Tibial nerve (tissue), 4 donors: ENCODE measurements around the gene PRDM1. TPM values are rescaled to one million over a fixed set of nuclear protein-coding genes. Genes with fewer than 3 reads are reported as not detected.

Experiments
- DNase-seq, 2 donors: peaks; one replicate each; pipeline ENCODE4 v3.0.0-alpha.2; 2019; ENCODE audit warnings: low spot score in 2 of 2
- H3K27ac ChIP-seq, 4 donors: fragments of 200-600 bp; sonication (generic) in 3 of 4; one replicate each; pipeline ENCODE4 v1.5.1; 2017 to 2019; ENCODE audit warnings: mild to moderate bottlenecking in 1 of 4
- H3K27me3 ChIP-seq, 2 donors: fragments of 200-600 bp; sonication (generic) in 1 of 2; one replicate each; pipeline versions ENCODE4 v1.5.1 to v1.6.0; 2017 to 2019
- H3K36me3 ChIP-seq, 3 donors: fragments of 200-600 bp; sonication (generic); one replicate each; pipeline ENCODE4 v1.5.1; 2018 to 2019
- H3K4me1 ChIP-seq, 4 donors: fragments of 200-600 bp; sonication (generic) in 3 of 4; one replicate each; pipeline ENCODE4 v1.5.1; 2017 to 2019
- H3K4me3 ChIP-seq, 4 donors: fragments of 200-600 bp; sonication (generic) in 3 of 4; one replicate each; pipeline ENCODE4 v1.5.1; 2017 to 2019; ENCODE audit warnings: mild to moderate bottlenecking in 1 of 4, moderate library complexity in 1 of 4
- H3K9me3 ChIP-seq, 4 donors: fragments of 200-600 bp; sonication (generic) in 3 of 4; one replicate each; pipeline ENCODE4 v1.5.1; 2017 to 2019
- CTCF ChIP-seq, 5 experiments: fragments of 200-600 bp in 3 of 5; fragments of 450-650 bp in 2 of 5; sonication (generic) in 3 of 5; IDR thresholded peaks; one replicate each; pipeline ENCODE4 v1.5.1; 2016 to 2019; ENCODE audit warnings: antibody characterized with exemption in 5 of 5, mild to moderate bottlenecking in 3 of 5, moderate library complexity in 2 of 5
- EP300 ChIP-seq, 2 donors: sonication (generic); formaldehyde crosslinking; IDR thresholded peaks; one replicate each; pipeline ENCODE4 v1.6.1; 2017; ENCODE audit warnings: antibody characterized with exemption in 2 of 2, mild to moderate bottlenecking in 1 of 2
- POLR2A ChIP-seq, 2 donors: fragments of 450-650 bp; IDR thresholded peaks; one replicate each; pipeline ENCODE4 v1.6.1; 2017; ENCODE audit warnings: antibody characterized with exemption in 2 of 2, mild to moderate bottlenecking in 2 of 2, moderate library complexity in 2 of 2
- WGBS, 2 donors: methylation state at CpG; one replicate each; pipeline ENCODE4 v1.1.5; 2018; 5-methylcytosine and 5-hydroxymethylcytosine counted together
- total RNA-seq, 4 donors: library from RNA; depleted of rRNA; stranded (reverse); fragments of >200 nt; gene quantifications; one replicate each; pipeline ENCODE4 v1.1.0, GENCODE V29; 2016

The PRDM1 gene
- total RNA-seq, 4 donors from 2014 or later: 2.1 to 17.3 (median 5.6) TPM

GRCh38 chr6:106118835-106119431, 32.8 kb downstream of the PRDM1 start:
- DNase-seq: no peak
- Histone ChIP-seq H3K9me3 (no peaks in the 10 kb centered on the region), H3K27me3 (no peaks in the 10 kb centered on the region), H3K4me1 (no peaks in the 10 kb centered on the region), H3K4me3 (no peak overlapping the region), H3K27ac (no peak overlapping the region), H3K36me3 (no peaks in the 10 kb centered on the region)
- 86 to 88% methylated on average over 3 of the region's 3 CpGs for WGBS, 2 donors
- TF ChIP-seq EP300 (IDR thresholded peaks at IDR 0.05): no peak
- TF ChIP-seq CTCF (IDR thresholded peaks at IDR 0.05): no peak
- TF ChIP-seq POLR2A (IDR thresholded peaks at IDR 0.05): no peak

- 59 to 69% methylated on average over 9 of the region's 9 CpGs for WGBS, 2 donors
- Histone ChIP-seq H3K4me1 (no peaks in the 10 kb centered on the region), H3K4me3 (no peak overlapping the region), H3K27me3 (no peaks in the 10 kb centered on the region), H3K9me3 (no peaks in the 10 kb centered on the region), H3K36me3 (no peaks in the 10 kb centered on the region), H3K27ac (no peak overlapping the region)
- DNase-seq: no peak
- no peak for TF ChIP-seq POLR2A (IDR thresholded peaks at IDR 0.05)
- no peak for TF ChIP-seq CTCF (IDR thresholded peaks at IDR 0.05)
- no peak for TF ChIP-seq EP300 (IDR thresholded peaks at IDR 0.05)
These were observed 33.4 kb downstream of the PRDM1 start for GRCh38 chr6:106119546-106119945.

- TF ChIP-seq CTCF (IDR thresholded peaks at IDR 0.05): no peak
- TF ChIP-seq EP300 (IDR thresholded peaks at IDR 0.05): no peak
- TF ChIP-seq POLR2A (IDR thresholded peaks at IDR 0.05): no peak
- H3K4me1 ChIP-seq: no peaks in the 10 kb centered on the region
- WGBS, 2 donors: 80 to 84% methylated on average over 2 of the region's 2 CpGs
- H3K9me3 ChIP-seq: no peaks in the 10 kb centered on the region
- H3K36me3 ChIP-seq: no peaks in the 10 kb centered on the region
- no peaks in the 10 kb centered on the region for H3K27me3 ChIP-seq
- H3K27ac ChIP-seq: no peak overlapping the region
- no peak for DNase-seq
- no peak overlapping the region for H3K4me3 ChIP-seq
These were observed 33.9 kb downstream of the PRDM1 start for GRCh38 chr6:106120006-106120405.

- Histone ChIP-seq H3K27me3 (no peaks in the 10 kb centered on the region), H3K9me3 (no peaks in the 10 kb centered on the region), H3K4me3 (no peak overlapping the region), H3K4me1 (no peaks in the 10 kb centered on the region), H3K36me3 (no peaks in the 10 kb centered on the region), H3K27ac (no peak overlapping the region)
- 94 to 97% methylated on average over 6 of the region's 6 CpGs for WGBS, 2 donors
- no peak for DNase-seq
- TF ChIP-seq EP300 (IDR thresholded peaks at IDR 0.05): no peak
These were observed 34.3 kb downstream of the PRDM1 start for GRCh38 chr6:106120406-106120805.

- H3K27ac ChIP-seq: no peak overlapping the region
- H3K4me1 ChIP-seq: no peaks in the 10 kb centered on the region
- H3K27me3 ChIP-seq: no peaks in the 10 kb centered on the region
- no peaks in the 10 kb centered on the region for H3K9me3 ChIP-seq
- H3K4me3 ChIP-seq: no peak overlapping the region
- WGBS, 2 donors: 69 to 75% methylated on average over 6 of the region's 6 CpGs
- no peak for DNase-seq
- no peak for TF ChIP-seq EP300 (IDR thresholded peaks at IDR 0.05)
- H3K36me3 ChIP-seq: no peaks in the 10 kb centered on the region
These were observed 36.3 kb downstream of the PRDM1 start for GRCh38 chr6:106122306-106122918.

- Histone ChIP-seq H3K27me3 (no peaks in the 10 kb centered on the region), H3K9me3 (no peaks in the 10 kb centered on the region), H3K36me3 (no peaks in the 10 kb centered on the region), H3K27ac (no peak overlapping the region), H3K4me1 (no peaks in the 10 kb centered on the region), H3K4me3 (no peak overlapping the region)
- TF ChIP-seq EP300 (IDR thresholded peaks at IDR 0.05) (no peak), CTCF (IDR thresholded peaks at IDR 0.05) (no peak), POLR2A (IDR thresholded peaks at IDR 0.05) (no peak)
- WGBS, 2 donors: 78 to 87% methylated on average over 6 of the region's 6 CpGs
- no peak for DNase-seq
These were observed 37.0 kb downstream of the PRDM1 start for GRCh38 chr6:106122938-106123656.
